Inferior parietal cortex (tissue), 1 donor: Measurements from ENCODE around the gene NDE1.

Experiments used
- DNase-seq: peaks from one replicate; pipeline ENCODE4 v3.0.0-alpha.2; 2016; ENCODE audit errors: extremely low spot score

NDE1 gene

DNA sequence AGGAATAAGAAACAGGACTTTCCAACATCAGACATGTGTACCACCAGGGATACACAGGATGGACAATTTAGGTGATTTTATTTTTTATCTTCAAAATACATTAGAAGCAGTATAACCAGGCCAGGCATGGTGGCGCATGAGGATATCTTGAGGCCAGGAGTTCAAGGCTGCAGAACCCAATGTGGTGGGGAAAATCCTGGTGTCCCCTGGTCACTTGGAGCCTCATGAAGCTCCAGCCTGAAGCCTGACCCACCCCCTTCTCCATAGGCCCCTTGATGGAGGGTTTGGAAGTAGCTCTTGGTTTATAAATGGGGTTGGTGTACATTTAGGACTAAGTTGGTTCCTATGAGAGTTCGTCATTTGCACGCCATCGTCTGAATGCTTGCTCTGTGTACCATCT is 118.2 kb downstream of the NDE1 start:
- no peak for DNase-seq

DNA sequence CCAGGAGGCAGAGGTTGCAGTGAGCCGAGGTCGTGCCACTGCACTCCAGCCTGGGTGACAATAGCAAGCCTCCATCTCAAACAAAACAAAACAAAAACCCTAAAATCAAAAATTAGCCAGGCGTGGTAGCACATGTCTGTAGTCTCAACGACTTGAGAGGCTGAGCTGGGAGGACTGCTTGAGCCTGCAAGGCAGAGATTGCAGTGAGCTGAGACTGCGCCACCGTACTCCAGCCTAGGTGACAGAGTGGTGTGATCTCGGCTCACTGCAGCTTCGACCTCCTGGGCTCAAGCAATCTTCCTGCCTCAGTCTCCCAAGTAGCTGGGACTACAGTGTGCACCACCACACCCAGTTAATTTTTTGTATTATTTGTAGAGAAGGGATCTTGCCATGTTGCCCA is 119.2 kb downstream of the NDE1 start:
- DNase-seq: no peak

DNA sequence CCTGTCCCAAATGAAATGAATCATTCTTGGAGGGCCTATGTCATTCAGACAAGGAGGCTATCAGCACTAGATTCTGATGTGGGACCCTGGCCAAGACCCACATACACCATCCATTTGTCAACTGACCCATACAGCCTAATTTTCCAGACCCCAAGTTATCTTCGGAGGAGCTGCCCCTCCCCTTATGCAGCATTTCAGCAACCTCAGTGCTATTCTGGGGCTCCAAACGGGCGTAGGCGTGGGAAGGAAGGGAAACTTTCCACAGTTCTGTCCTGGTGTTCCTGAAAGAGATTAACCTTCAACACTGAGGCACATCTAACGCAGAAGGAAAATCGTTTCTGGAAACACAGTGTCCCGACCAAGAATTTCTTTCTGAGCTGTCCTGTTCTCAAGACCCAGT is 120.1 kb downstream of the NDE1 start:
- DNase-seq: no peak

GRCh38 chr16:15770512-15770911 is 120.5 kb downstream of the NDE1 start:
- no peak for DNase-seq

DNA sequence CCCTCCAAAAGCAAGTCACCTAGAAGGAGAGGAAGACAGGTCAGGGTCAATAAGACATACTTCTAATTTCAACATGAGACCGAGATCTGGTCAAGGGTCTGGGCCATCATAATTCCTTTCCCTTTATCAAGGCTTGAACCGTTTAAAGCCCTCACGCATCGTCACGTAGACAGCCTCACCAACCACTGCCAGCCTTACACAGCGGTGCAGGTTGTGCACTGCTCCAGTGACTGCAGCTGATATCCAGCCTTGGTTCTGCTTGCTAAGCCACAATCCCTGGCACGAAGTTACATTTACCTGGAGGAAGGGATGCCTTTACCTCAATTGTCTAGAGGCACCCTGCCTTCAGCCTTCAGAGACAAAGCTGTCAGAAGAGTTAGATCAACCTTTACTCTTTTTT is 121.6 kb downstream of the NDE1 start:
- DNase-seq: no peak

DNA sequence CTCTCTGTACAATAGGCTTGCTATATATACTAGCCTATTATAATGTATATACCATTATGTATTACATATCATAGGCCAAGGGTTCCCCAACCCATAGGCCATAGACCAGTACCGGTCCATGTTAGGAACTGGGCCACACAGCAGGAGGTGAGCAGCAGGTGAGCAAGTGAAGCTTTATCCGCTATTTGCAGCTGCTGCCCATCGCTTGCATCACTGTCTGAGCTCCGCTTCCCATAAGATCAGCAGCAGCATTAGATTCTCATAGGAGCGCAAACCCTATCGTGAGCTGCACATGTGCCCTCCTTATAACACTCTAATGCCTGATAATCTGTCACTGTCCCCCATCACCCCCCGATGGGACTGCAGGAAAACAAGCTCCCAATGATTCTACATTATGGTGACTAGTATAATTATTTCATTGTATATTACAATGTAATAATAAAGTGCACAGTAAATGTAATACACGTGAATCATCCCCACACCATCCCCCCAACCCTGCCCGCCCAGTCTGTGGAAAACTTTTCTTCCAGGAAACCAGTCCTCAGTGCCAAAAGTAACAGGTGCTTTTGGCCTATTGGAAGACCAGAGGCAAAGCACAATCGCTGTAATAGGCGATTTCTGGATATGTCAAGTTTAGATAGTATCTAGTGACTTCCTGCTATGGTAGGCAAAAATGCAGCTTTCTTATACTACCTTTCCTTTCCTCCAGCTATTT is 122.7 kb downstream of the NDE1 start:
- no peak for DNase-seq

GRCh38 chr16:15773968-15774367 is 123.9 kb downstream of the NDE1 start:
- no peak for DNase-seq

DNA sequence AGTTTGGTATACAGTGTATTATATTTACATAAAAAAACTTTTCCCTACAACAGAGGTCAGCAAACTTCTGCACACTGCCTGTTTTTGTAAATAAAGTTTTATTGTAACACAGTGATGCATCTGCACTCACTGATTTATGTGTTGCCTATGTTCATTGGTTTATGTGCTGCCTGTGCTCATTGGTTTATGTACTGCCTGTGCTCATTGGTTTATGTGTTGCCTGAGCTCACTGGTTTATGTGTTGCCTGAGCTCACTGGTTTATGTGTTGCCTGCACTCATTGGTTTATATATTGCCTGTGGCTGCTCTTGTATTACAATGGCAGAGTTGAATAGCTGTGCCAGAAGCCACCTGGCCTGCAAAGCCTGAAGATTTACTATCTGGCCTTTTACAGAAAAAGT is 125.2 kb downstream of the NDE1 start:
- no peak for DNase-seq

DNA sequence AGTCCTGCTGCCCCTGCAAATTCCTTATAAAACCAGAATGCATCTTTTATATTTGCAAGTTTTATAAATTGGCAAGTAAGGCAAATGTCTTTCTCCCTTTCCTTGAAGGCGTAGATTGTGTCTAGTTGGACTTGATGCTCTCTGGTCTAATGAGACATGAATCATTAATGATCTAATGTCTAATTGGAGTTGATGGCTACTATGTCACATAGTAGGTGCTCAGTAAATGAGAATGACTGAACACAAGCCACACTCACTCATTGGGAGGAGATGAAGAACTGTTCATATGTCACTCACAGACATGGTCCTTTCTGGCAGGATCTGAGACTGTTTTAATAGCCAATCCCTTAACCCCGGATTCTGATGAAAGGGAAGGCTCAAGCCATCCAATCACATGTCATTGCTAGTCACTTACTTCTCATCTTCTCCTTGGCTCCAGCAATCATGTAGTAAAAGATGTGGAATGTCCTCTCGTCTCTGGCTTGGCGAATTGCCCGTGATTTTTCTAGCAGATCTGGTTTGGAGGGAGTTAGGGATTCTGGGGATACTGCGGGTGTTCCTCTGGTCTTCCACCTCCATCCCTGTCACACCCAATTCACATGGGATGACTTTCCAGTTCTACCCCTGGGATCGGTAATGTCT is 125.7 kb downstream of the NDE1 start:
- no peak for DNase-seq
